ENCODE measurements around the gene ZBTB17. TPM values are rescaled to one million over a fixed set of nuclear protein-coding genes. Genes with fewer than 3 reads are reported as not detected.

ZBTB17 gene
- total and polyA plus RNA-seq, 9 of the 15 experiments (the other 6 are each of a cell fraction or from before 2014, with no cell fraction given): 1.1 to 53.4 (median 29.6) TPM

- CTCF ChIA-PET (ENCODE audit: low intra/inter-chr PET ratio): interaction anchor here (0.6 to 0.8 kb wide), 2 partner anchors 20 to 43 kb away, joined by 3 to 4 read pairs; no protein-coding TSS in a partner anchor
- WGBS (ENCODE audit: insufficient coverage, low coverage, missing lambda C conversion rate): 4% methylated on average over 31 of the region's 36 CpGs
- TF ChIP-seq SNIP1 (IDR thresholded peaks at IDR 0.05; ENCODE audit: low read depth) (no peak), ZNF280B (CRISPR knock-in tag; IDR thresholded peaks at IDR 0.05) (no peak), GATA2 (CRISPR knock-in tag; IDR thresholded peaks at IDR 0.05) (no peak), THAP7 (CRISPR knock-in tag; IDR thresholded peaks at IDR 0.05) (no peak), FOXA1 (IDR thresholded peaks at IDR 0.05; ENCODE audit: borderline replicate concordance) (no peak), PRDM10 (IDR thresholded peaks at IDR 0.05; ENCODE audit: partially characterized antibody) (no peak), SRSF7 (optimal IDR thresholded peaks at IDR 0.05; ENCODE audit: low read depth, low read length) (no peak), IRF9 (tag; IDR thresholded peaks at IDR 0.05) (no peak), ZNF146 (CRISPR knock-in tag; IDR thresholded peaks at IDR 0.05; ENCODE audit: unreplicated experiment) (no peak), GABPB2 (CRISPR knock-in tag; conservative IDR thresholded peaks at IDR 0.05) (no peak), RBM15 (IDR thresholded peaks at IDR 0.05; ENCODE audit: insufficient read depth, low read length) (no peak), PREB (CRISPR knock-in tag; IDR thresholded peaks at IDR 0.05) (no peak), NCOA6 (IDR thresholded peaks at IDR 0.05) (no peak), SOX6 (IDR thresholded peaks at IDR 0.05) (peak; percentile 44)
Observed at GRCh38 chr1:16012590-16013219, 36.8 kb upstream of the ZBTB17 start.

More at GRCh38 chr1:16012590-16013219, 36.8 kb upstream of the ZBTB17 start:
- in situ Hi-C loops (cut with MboI): loop anchor here (5.0 to 10.0 kb wide), 2 partner anchors 52 to 180 kb away; no protein-coding TSS in a partner anchor
- BruUV-seq (replicated peaks): no TSS peak
- intact Hi-C loops (cut with micrococcal nuclease): loop anchor here (1.0 kb wide), 1 partner anchor 20 kb away; no protein-coding TSS in a partner anchor
- peak; percentile 72 for ATAC-seq
- Histone ChIP-seq H3K9ac (ENCODE audit: insufficient read depth in 1 of 2, low read depth in 2 of 2, low read length in 2 of 2) (peak overlapping the region; percentile 66 to 90), H4K20me1 (replicated peaks; ENCODE audit: control insufficient read depth, insufficient read depth, low read length) (no peaks in the 10 kb centered on the region), H3K27ac (ENCODE audit: extremely low read depth, low read depth, low read length) (peak overlapping the region; percentile 79), H3K9me1 (ENCODE audit: control insufficient read depth, insufficient read depth, low read length) (no peaks in the 10 kb centered on the region), H3K4me3 (peak overlapping the region; percentile 45), H3K9me3 (replicated peaks; ENCODE audit: control insufficient read depth, insufficient read depth, low read depth, low read length) (no peaks in the 10 kb centered on the region), H3K36me3 (ENCODE audit: control insufficient read depth, insufficient read depth, low read length) (no peaks in the 10 kb centered on the region), H3K79me2 (ENCODE audit: control insufficient read depth, insufficient read depth, low read length) (no peaks in the 10 kb centered on the region), H2AFZ (ENCODE audit: low read depth, low read length) (peak overlapping the region; percentile 88), H3K27me3 (ENCODE audit: control insufficient read depth in 2 of 2, insufficient read depth in 2 of 2, low read length in 2 of 2) (no peaks in the 10 kb centered on the region), H3K4me1 (replicated peaks in 1 of 2; ENCODE audit: control insufficient read depth in 2 of 2, insufficient read depth in 2 of 2, low read length in 2 of 2) (peaks cover 40 to 60% of the 10 kb centered on the region in 2 experiments), H3K4me2 (ENCODE audit: insufficient read depth, low read length) (peak overlapping the region; percentile 76)
- FAIRE-seq: peak; percentile 70
- peak; percentile 94 to 96 (median 95) for DNase-seq (ENCODE audit: extremely low read depth in 1 of 4, low spot score in 3 of 4)
- POLR2A ChIA-PET: interaction anchor here (0.7 kb wide), 1 partner anchor 57 kb away, joined by 3 read pairs; no protein-coding TSS in a partner anchor

All from K562 (cell line).